Dermis microvascular lymphatic vessel endothelial cell (primary cell): ENCODE data around the gene PPID. TPM values are rescaled to one million over a fixed set of nuclear protein-coding genes. Genes with fewer than 3 reads are reported as not detected.
"Not testable (repeated sequence)": the region's sequence is repeated elsewhere in the genome, so short reads cannot be mapped to it uniquely, and the experiment has no call there.

Experiments used
- DNase-seq, 2 donors: peaks; one replicate each; pipeline versions ENCODE4 v3.0.0 to v3.0.0-alpha.2; 2010; ENCODE audit warnings: low read depth in 2 of 2
- total RNA-seq: library from RNA; depleted of rRNA; stranded (reverse); fragments of >200 nt; gene quantifications from 2 replicates; pipeline ENCODE4 v1.2.1, GENCODE V29; 2014

The PPID gene
- 15.8 and 16.0 TPM in 2 replicates for total RNA-seq

DNA sequence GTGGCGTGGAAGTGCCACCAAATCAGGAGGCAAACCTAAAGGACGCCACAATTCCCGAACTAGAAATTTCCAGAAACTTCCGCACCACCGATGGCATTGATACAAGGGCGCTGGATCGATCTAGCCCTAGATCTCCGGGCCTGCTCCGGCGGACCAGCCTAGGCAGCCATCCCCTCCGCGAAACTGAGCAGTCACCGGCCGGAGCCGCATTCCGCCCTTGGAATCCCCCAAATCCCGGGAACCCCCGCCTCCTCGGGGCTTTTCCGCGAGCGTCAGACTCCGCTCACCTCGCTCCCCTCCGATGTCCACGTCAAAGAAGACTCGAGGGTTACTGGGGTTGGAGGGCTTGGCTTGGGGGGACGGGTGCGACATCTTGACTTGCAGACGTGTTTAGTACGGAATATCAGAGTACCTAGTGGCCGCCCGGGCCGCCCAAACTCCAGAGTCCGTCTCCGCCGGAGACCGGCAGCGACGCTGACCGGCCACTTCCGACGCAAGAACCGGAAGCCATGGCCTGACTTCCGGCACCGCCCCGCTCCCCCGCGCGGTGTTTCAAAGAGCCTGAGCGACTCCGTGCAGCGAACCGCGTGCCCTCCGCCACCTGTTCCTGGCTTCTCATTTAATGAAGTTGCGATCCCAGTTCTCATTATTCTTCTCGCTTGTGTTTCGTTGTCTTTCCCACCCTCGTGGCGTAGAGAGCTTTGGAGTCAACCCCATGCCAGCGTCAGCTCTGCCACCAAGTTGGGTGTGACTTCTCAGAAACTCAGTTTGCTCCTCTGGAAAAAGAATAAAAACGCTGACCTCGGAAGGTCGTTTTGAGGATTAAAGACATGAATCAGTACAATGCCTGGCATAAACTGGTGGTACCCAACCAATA, at the start of gene PPID:
TSS of gene PPID (minus strand) at position 480 of the 877 bp plus-strand sequence. CDS start at position 372, 108 bp downstream.
- peak; percentile 27 to 76 for DNase-seq

DNA sequence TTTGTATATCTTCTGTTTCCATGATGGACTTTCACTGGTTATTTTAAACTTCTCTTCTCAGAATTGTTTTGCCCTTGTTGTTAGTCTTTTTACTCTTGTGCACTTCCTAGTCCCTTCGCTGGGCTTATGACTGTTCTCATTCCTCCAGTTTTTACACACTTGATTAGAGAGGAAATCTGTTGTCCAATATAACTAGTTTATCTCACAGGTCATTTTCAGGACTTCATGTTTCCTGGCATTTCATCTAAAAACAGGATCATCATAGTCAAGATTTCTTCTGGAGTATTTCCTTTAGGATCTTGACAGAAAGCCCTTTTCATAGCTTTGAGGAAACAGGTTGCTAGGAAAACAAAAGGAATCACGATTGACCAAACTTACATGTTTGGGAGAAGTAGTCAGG, 48.6 kb upstream of the PPID start:
- peak in 1 of 2 donors; percentile 84 for DNase-seq

DNA sequence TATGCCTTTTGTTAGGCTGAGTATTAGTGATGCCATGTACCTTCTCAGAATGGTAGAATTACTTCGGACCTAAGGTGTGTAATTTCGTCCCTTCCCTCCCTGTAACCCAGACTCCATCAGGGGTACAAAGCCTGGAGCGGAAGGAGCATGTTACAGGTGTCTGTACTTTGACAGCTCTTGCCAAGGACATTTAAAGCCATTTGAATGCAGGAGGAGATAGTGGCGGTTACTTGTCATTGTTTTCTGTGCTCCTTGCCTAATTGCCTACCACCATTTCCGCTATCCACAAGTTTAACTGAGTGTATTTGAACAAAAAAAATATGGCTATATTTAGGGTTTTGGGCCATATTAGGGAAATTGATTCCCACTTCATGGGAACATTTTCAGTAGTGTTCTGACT, 47.5 kb upstream of the PPID start:
- no peak for DNase-seq

DNA sequence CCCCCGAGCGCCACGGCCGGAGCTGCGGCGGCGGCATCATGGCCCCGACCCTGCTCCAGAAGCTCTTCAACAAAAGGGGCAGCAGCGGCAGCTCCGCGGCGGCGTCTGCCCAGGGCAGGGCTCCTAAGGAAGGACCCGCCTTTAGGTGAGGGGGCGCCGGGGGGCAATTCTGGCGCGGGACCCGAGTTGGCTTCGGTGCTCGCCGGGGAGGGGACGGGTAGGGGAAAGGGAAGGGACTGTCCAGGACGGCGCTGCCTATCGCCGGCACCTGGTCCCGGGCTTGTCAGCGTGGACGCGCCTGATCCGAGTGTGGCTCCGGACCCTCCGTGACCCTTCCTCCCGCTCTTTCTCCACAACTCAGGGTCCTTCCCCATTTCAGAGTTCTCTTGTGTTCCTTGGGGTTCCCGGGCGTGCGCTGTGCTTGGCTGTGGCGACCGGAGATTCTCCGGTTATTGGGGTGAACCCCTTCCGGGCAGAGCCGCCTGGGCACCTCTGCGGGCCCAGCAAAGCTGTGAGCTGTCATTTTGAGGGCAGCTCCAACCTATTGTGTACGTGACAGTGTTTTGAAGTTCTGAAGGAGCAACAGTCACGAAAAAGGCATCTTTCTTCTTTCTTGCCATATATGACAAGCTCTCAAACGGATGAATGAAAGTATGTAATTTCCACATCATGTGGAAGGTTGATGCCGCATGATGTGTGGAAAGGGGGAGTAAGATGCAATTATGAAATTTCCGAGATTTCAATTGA, 46.2 kb upstream of the PPID start:
- DNase-seq: peak in 1 of 2 donors; percentile 32

DNA sequence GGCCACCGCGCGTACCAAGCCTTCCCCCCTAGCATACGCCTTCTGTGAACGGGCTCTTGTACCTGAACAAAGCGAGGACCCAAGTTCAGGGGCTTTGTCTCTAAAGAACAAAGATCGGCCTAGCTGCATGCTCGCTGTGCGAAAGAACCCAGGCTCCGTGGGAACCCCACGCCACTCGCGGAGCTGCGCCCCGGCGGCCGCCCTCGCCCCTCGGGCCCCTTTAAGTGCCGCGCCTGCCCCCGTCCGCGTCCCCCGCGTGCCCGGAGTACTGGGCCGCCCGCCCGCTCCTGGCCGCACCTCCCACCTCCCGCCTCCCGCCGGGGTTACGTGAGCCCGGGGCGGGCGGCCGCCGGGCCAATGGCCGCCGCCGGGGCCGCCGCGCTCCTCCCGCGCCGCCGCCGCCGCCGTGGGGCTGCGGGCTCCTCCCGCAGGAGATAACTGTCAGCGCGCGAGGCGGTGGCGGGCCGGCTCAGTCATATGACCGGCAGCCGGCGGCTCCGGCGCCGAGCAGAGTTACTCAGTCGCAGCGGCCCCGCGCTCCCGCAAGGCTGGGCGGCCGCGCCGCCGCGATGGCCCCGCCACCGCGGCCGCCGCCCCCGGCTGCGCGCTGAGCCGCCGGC, 45.5 kb upstream of the PPID start, which contains the start of gene FNIP2:
TSS of gene FNIP2 (plus strand) at position 472 of the 620 bp plus-strand sequence. CDS start 187 bp downstream, outside the sequence.
- DNase-seq: peak in 1 of 2 donors; percentile 87

DNA sequence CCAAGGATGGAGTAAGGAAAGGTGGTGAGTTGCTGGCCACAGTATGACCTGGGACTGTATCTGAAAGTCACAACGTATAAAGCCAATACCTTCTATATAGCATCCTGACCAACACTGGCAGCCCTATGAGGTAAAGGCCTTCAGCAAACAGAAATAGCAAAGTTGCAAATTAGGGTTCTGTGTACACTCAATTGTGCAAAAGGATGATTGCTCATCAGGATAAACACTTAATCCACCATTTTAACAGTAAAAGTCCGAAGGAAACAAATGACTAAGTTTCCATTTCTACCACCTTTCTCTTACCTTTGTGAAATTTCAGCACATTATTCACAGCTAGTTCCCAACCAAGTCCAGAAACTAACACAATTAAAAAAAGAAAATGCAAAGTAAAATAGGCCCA, 44.3 kb upstream of the PPID start:
- DNase-seq: no peak

DNA sequence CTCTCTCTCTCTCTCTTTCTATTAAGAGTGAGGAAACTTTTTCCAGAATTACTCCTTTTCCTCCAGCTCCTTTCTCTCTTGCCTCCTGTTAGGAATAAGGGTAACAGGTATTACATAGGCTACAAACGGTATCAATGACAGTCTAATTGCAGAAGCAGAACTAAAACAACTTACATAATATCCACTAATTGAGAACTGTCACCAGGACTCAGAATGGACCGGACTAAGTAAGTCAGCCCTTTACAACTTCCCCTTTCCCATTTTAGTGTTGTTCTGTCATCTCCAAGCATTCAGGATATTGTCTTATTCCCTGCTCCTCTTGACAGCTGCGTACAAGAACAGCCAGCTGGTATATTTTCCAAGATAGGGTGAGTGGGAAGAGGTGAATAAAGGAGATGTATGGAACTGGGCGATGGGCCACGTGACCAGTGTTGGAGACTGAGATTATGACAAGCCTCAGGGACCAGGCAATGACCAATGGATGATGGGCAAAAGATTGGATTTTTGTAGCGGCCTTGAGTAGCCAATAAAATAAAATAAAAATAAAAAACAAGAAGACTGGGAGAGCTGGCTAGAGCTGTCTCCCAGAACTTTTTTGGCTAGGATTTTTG, 43.3 kb upstream of the PPID start:
- no peak for DNase-seq

DNA sequence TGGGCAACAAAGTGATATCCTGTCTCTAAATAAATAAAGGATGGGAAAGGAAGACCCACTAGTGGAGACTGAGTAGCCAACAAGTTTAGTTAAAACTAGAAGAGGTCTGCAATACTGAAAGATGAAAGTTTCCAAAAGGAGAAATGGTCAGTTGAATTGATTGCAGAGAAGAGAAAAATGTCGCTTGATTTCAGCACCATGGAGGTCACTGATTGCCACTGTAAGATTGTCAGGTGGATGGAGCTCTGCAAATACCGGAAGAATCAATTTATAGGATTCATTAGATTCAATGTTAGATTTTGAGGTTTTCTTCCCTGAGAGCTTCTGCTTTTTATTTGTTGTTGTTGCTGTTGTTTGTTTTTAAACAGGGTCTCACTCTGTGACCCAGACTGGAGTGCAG, 40.3 kb upstream of the PPID start:
- no peak for DNase-seq

DNA sequence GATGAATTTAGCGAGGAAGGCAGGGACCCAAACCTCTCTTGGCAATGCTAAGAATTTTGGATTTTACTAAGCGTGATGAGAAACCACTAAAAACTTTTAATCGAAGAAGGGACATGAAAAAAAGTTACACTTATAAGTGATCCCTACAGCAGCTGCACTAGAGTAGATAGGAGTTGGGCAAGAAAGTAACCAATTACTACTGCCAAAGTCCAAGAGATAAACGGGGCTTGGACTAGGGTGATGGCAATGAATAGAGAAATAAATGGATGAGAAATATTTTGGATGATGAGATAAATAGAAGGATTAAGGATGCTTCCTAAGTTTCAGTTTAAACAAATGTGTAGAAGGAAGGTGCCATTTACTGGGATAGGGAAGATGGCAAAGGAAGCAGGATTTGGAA, 39.4 kb upstream of the PPID start:
- DNase-seq: no peak

DNA sequence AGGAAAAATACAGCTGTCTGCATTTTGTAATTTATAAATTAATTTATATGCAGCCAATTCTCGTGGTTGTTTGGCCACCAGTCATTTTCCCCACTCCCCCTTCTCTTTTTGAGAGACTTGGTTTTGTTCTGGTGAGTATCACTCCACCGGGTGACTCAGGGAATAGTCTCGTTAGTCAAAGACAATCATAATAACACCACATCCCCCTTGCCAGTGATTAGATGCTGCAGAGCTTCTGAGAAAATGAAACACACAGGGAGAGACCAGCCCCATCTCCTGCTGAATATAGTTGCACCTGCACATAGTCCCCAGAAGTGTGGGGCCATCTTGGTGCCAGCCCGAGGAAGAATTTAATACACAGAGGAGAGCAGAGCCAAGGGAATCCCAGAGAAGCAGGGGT, 37.7 kb upstream of the PPID start:
- no peak for DNase-seq

DNA sequence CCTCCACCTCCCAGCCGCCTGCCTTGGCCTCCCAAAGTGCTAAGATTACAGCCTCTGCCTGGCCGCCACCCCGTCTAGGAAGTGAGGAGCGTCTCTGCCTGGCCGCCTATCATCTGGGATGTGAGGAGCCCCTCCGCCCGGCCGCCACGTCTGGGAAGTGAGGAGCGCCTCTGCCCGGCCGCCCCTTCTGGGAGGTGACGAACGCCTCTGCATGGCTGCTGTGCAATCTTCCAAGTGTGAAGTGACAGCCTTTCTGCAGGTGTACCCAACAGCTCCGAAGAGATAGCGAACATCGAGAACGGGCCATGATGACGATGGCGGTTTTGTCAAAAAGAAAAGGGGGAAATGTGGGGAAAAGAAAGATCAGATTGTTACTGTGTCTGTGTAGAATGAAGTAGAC, 36.3 kb upstream of the PPID start:
- not testable (repeated sequence) for DNase-seq

DNA sequence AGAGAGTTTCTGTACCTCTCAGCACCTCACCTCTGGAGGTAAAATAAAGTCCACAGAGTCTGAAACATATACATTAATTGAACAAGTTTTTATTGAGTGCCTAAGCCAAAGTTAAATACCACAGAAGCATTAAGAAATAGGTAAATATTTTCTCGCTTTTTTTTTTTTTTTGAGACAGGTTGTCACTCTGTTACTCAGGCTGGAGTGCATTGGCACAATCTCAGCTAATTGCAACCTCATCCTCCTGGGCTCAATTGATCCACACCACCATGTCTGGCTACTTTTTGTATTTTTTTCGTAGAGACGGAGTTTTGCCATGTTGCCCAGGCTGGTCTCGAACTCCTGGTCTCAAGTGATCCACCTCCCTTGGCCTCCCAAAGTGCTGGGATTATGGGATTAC, 35.5 kb upstream of the PPID start:
- no peak for DNase-seq

DNA sequence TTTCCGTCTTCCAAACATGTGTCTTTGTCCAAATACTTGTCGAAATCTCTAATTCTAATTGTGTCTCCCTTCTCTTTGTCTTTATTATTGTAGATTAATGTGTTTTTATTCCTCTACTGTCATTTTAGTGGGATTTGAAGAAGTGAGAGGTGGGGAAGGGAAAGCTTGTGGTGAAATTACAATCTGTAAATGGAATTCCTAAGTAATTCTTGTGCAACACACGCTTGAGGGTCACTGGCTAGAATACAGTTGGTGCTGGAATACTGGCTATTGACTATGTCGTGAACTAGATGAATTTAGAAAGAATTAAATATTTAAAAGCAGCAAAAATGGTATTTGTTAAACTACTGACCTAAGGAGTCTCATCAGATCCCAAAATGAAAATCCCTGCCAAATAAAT, 34.9 kb upstream of the PPID start:
- DNase-seq: no peak

DNA sequence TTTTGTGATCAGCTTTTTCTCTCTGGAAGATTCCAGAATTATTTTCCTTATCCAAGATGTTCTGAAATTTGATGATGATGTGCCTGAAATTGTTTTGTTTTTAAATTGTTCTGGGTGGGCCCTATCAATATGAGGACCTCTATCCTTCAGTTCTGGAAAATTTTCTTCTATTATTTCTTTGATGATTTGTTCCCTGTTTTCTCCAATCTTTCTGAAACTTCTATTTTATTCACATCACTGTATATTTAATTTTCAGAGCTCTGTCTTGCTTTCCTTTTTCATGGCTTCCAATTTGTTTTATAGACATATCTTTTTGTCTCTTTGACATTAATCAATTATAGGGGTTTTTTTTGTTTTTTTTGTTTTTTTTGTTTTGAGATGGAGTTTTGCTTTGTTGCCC, 33.4 kb upstream of the PPID start:
- no peak for DNase-seq

DNA sequence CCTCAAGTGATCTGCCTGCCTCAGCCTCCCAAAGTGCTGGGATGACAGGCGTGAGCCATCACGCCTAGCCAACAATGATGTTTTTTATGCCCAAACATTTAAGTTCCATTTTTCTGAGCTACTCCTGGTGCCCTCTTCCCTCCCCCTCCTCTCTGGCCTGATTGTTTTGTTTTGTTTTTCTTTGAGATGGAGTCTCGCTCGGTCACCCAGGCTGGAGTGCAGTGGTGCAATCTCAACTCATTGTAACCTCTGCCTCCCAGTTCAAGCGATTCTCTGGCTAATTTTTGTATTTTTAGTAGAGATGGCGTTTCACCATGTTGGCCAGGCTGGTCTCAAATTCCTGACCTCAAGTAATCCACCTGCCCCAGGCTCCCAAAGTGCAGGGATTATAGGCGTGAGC, 32.6 kb upstream of the PPID start:
- DNase-seq: not testable (repeated sequence)

DNA sequence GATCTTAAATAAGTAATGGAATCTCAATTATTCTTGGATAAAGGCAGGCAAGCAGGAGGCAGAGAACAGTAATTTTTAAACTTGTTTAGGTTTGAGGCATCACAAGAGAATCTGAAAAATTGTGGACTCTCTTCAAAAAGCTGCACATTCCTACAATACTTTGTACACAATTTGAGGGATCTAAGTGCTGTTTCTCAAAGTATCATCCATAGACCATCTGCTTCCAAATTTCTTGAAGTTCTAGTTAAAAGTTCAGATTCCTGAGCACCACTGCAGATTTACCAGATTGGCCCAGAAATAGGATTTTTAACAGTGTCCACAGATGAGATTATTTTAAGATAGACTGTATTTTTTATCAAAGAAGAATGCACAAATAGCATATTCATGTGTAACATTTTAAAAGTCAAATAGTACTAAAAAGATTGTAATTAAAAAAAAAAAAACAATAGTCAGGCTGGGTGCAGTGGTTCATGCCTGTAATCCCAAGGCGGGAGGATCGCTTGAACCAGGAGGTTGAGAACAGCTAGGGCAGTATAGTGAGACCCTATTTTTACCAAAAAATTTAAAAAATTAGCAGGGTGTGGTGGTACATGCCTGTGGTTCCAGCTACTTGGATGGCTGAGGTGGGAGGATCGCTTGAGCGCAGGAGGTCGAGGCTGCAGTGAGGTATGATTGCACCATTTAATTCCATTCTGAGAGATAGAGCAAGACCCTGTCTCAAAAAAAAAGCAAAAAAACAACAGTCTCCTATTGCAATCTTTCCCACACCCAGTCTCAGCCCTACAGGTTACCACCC, 31.4 kb upstream of the PPID start:
- DNase-seq: no peak

DNA sequence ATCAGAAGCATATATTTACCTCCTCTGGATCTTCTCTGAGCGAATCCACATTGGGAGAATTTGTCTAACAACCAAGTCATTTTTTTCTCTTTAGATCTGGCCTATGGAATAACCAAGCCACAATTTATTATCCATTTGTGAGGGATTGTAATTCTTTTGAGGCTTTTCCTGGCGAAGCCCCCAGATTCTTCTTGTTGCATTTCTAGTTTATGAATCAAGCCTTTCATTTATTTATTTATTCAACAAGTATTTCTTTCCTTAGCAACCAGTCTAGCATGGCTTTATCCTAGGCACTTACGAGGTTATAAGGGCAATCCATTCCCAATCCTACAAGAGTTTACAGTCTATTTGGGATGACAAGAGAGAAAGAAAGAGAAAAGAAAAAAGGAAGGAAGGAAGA, 27.2 kb upstream of the PPID start:
- no peak for DNase-seq

DNA sequence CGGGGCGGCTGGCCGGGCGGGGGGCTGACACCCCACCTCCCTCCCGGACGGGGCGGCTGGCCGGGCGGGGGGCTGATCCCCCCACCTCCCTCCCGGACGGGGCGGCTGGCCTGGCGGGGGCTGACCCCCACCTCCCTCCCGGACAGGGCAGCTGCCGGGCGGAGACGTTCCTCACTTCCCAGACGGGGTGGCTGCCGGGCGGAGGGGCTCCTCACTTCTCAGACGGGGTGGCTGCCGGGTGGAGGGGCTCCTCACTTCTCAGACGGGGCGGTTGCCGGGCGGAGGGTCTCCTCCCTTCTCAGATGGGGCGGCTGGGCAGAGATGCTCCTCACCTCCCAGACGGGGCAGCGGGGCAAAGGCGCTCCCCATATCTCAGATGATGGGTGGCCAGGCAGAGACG, 23.3 kb upstream of the PPID start:
- not testable (repeated sequence) for DNase-seq

DNA sequence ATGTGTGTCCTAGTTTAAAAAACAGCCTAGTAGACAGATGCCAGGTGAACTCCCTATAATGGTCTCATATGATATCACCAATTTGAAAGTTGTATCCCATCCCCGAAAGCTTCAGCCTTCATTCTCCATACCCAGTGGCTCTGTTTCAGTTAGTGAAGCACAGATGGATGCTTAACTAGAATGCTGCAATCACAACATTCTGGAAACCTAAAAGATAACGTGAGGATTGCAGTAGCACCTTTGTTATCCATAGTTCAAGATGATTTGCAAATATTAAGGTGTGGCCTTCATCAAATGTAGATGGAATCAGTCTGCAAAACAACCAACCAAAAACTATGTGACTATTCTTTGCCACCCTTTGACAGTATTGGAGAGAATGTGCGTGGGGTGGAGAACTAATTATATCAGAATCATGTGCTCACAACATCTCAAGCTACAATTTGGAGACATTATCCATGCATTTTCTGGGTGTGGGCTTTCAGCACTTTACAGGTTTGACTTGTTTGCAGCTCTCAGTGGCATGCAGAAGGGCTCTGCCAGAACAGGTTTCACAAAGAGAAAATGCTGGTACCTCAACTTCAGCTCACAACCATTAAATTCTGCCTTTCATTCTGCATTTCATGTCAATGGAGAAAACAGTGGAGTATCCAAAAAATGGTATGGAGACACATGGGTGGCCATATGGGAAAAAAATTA, 18.3 kb upstream of the PPID start:
- no peak for DNase-seq

DNA sequence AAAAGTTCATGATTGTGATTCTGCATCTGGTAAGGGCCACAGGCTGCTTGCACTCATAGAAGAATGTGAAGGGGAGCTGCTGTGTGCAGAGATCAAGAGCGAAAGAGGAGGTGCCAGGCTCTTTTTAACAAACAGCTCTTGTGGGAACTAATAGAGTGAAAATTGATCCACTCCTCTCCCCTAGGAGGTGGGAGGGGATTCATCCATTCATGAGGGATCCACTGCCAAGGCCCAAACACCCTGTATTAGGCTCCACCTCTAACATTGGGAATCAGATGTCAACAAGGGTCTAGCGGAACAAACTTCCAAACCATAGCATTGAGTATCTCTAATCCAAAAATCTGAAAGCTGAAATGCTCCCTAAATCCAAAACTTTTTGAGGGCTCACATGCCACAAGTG, 16.4 kb upstream of the PPID start:
- DNase-seq: no peak
